ENCODE results near the gene HEATR3. TPM values are rescaled to one million over a fixed set of nuclear protein-coding genes. Genes with fewer than 3 reads are reported as not detected.

HEATR3 gene, protein sequence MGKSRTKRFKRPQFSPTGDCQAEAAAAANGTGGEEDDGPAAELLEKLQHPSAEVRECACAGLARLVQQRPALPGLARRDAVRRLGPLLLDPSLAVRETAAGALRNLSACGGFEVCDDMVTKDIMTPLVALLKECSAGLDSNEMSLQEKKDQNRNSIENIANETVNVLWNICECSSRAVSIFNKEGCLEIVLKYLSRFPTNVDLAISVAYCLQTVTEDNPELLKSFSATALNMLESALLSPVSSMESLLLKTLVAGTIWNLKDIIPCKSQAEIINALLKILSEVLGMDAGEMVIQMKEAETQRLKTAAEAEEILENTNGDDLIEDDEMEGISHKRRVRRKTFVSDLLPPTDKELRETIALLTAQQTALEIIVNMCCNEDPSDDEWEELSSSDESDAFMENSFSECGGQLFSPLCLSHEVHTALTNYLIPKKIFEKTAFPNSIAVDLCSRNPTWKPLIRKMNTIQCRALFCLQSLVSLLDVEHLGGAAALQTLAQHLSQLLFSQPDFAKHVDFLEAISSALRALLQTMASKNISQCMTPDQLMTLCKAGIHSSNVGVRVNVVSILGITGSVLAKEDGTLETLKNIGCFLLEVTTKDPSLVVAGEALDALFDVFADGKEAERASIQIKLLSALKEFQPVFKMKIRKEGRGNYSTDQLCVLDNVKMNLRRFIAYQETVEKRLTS
- total RNA-seq (2021) (29.4 and 41.8 TPM in 2 replicates), Bru-seq, nascent RNA (percentile 82 among the genes with signal in this experiment), BruChase-seq, experiment 1, labeled RNA remaining after a 2-hour chase (percentile 75 among the genes with signal in this experiment), BruChase-seq, experiment 2, labeled RNA remaining after a 6-hour chase (percentile 85 among the genes with signal in this experiment)
- long read RNA-seq, partial matches to known transcripts: 1 of 8 reads
- long read RNA-seq, other reads (novel, unspliced or antisense): 3 of 8 reads

DNA sequence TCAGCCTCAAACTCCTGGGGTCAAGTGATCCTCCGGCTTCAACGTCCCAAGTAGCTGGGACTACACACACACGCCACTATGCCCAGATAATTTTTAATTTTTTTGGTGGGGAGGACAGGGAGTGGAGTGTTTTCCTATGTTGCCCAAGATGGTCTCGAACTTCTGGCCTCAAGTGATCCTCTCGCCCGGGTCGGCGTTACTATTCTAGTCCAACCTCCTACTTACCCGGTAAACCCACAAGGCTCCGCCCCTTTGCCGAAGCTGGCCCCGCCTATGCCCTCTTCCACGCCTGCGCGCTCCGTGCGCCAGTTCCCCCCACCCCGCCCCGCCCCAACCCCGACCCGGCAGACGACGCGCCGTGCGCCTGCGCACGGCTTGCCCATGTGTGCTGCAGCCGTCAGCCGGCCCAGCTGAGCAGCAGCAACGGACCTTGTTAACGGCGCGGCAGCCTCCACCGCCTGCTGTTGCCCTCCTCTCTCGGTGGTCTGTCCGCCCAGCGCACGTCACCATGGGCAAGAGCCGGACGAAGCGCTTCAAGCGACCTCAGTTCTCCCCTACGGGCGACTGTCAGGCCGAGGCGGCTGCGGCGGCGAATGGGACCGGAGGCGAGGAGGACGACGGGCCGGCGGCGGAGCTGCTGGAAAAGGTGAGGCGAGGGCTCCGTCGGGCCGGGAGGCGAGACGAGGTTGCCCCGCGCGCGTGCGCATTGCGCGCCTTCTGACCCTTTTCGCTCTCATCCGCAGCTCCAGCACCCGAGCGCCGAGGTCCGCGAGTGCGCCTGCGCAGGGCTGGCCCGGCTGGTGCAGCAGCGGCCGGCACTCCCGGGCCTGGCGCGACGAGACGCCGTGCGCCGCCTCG, at the start of gene HEATR3:
Gene HEATR3, plus strand, starts transcription at position 347 of the 858 bp plus-strand sequence. Its CDS starts 162 bp downstream, at position 509.
- no peaks in the 10 kb centered on the region for H3K4me1 ChIP-seq (ENCODE audit: insufficient read depth, low read length, poor library complexity, severe bottlenecking)
- no peaks in the 10 kb centered on the region for H3K9me3 ChIP-seq (ENCODE audit: low read depth, low read length, poor library complexity, severe bottlenecking)
- H3K27me3 ChIP-seq (replicated peaks; ENCODE audit: insufficient read depth, low read depth, low read length, poor library complexity): no peaks in the 10 kb centered on the region
- peaks cover 14% of the 10 kb centered on the region for H3K36me3 ChIP-seq (ENCODE audit: insufficient read depth, low read length, poor library complexity, severe bottlenecking)
- intact Hi-C loops (cut with micrococcal nuclease; ENCODE audit: unreplicated experiment): loop anchor here (5.0 kb wide), 1 partner anchor 39 kb away; the partner anchor contains the start of gene CNEP1R1
- POLR2A ChIA-PET (ENCODE audit: low non-redundant PET): no interaction called here
- peak within 1 kb of the TSS; percentile 78 for H3K4me3 ChIP-seq (ENCODE audit: low read depth, low read length, poor library complexity, severe bottlenecking)
- no TSS peak for BruUV-seq (replicated peaks)
- peak; percentile 94 for DNase-seq (ENCODE audit: low spot score)
- CTCF ChIA-PET: interaction anchor here (1.4 to 2.4 kb wide), 2 partner anchors 41 to 144 kb away, joined by 6 to 29 read pairs; partner anchors contain the start of gene CNEP1R1
- peak within 1 kb of the TSS; percentile 94 for H3K27ac ChIP-seq (ENCODE audit: low read depth, low read length, poor library complexity, severe bottlenecking)
- TF ChIP-seq EZH2 (IDR thresholded peaks at IDR 0.05; ENCODE audit: borderline replicate concordance, low read depth, low read length, poor library complexity, severe bottlenecking): no peak
- TF ChIP-seq, protein P1, sequence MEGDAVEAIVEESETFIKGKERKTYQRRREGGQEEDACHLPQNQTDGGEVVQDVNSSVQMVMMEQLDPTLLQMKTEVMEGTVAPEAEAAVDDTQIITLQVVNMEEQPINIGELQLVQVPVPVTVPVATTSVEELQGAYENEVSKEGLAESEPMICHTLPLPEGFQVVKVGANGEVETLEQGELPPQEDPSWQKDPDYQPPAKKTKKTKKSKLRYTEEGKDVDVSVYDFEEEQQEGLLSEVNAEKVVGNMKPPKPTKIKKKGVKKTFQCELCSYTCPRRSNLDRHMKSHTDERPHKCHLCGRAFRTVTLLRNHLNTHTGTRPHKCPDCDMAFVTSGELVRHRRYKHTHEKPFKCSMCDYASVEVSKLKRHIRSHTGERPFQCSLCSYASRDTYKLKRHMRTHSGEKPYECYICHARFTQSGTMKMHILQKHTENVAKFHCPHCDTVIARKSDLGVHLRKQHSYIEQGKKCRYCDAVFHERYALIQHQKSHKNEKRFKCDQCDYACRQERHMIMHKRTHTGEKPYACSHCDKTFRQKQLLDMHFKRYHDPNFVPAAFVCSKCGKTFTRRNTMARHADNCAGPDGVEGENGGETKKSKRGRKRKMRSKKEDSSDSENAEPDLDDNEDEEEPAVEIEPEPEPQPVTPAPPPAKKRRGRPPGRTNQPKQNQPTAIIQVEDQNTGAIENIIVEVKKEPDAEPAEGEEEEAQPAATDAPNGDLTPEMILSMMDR (conservative IDR thresholded peaks at IDR 0.05; ENCODE audit: low read depth, low read length): no peak

DNA sequence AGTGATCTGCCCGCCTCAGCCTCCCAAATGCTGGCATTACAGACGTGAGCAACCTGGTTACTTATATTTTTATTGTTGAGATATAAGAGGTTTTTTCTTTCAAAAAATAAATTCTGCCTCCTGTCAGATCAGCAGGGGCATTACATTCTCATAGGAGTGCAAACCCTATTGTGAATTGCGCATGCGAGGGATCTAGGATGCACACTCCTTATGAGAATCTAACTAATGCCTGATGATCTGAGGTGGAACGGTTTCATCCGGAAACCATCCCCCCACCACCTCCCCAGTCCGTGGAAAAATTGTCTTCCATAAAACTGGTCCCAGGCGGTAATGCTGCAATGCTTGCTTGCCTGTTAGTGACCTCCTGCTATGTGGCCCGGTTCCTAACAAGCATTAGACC, 48.2 kb upstream of the HEATR3 start:
- Histone ChIP-seq H3K36me3 (ENCODE audit: insufficient read depth, low read length, poor library complexity, severe bottlenecking) (no peaks in the 10 kb centered on the region), H3K27ac (ENCODE audit: low read depth, low read length, poor library complexity, severe bottlenecking) (no peak overlapping the region), H3K4me3 (ENCODE audit: low read depth, low read length, poor library complexity, severe bottlenecking) (no peak overlapping the region), H3K27me3 (replicated peaks; ENCODE audit: insufficient read depth, low read depth, low read length, poor library complexity) (no peaks in the 10 kb centered on the region), H3K4me1 (ENCODE audit: insufficient read depth, low read length, poor library complexity, severe bottlenecking) (no peaks in the 10 kb centered on the region), H3K9me3 (ENCODE audit: low read depth, low read length, poor library complexity, severe bottlenecking) (no peaks in the 10 kb centered on the region)
- no TSS peak for BruUV-seq (replicated peaks)
- TF ChIP-seq EZH2 (IDR thresholded peaks at IDR 0.05; ENCODE audit: borderline replicate concordance, low read depth, low read length, poor library complexity, severe bottlenecking): no peak
- TF ChIP-seq, protein P1 (conservative IDR thresholded peaks at IDR 0.05; ENCODE audit: low read depth, low read length): no peak
- intact Hi-C loops (cut with micrococcal nuclease; ENCODE audit: unreplicated experiment): no loop called here
- ChIA-PET POLR2A (ENCODE audit: low non-redundant PET) (no interaction called here), CTCF (no interaction called here)
- DNase-seq (ENCODE audit: low spot score): no peak

DNA sequence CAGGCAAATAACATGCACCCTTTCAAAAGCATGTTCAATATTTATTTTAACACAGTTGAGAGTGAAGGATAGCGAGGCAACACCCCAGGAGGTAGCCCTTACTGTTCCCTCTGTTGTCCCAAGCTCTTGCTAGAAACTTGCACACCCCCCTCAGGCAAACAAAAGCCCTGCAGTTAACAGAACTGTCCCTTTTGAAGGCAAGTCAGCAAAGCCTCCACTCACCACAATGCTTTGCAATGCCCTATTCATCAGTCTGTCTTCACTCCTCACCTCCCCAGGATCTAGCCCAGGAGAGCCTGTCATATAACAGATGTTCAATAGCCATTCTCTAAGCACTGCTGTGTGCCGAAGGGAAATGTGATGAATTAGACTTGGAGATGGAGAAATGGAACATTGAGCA, 44.2 kb upstream of the HEATR3 start:
- H3K4me1 ChIP-seq (ENCODE audit: insufficient read depth, low read length, poor library complexity, severe bottlenecking): peaks cover 6% of the 10 kb centered on the region
- H3K4me3 ChIP-seq (ENCODE audit: low read depth, low read length, poor library complexity, severe bottlenecking): no peak overlapping the region
- ChIA-PET POLR2A (ENCODE audit: low non-redundant PET) (no interaction called here), CTCF (no interaction called here)
- no peaks in the 10 kb centered on the region for H3K27me3 ChIP-seq (replicated peaks; ENCODE audit: insufficient read depth, low read depth, low read length, poor library complexity)
- no peak for TF ChIP-seq EZH2 (IDR thresholded peaks at IDR 0.05; ENCODE audit: borderline replicate concordance, low read depth, low read length, poor library complexity, severe bottlenecking)
- TF ChIP-seq, protein P1 (conservative IDR thresholded peaks at IDR 0.05; ENCODE audit: low read depth, low read length): peak; percentile 19; the same call in 1 of the 2 replicates
- H3K36me3 ChIP-seq (ENCODE audit: insufficient read depth, low read length, poor library complexity, severe bottlenecking): no peaks in the 10 kb centered on the region
- H3K27ac ChIP-seq (ENCODE audit: low read depth, low read length, poor library complexity, severe bottlenecking): no peak overlapping the region
- intact Hi-C loops (cut with micrococcal nuclease; ENCODE audit: unreplicated experiment): loop anchor here (10.0 kb wide), 1 partner anchor 333 kb away; no protein-coding TSS in a partner anchor
- no peaks in the 10 kb centered on the region for H3K9me3 ChIP-seq (ENCODE audit: low read depth, low read length, poor library complexity, severe bottlenecking)
- no TSS peak for BruUV-seq (replicated peaks)
- DNase-seq (ENCODE audit: low spot score): peak; percentile 39
